ENCODE data around the gene ZNF396.

DNA sequence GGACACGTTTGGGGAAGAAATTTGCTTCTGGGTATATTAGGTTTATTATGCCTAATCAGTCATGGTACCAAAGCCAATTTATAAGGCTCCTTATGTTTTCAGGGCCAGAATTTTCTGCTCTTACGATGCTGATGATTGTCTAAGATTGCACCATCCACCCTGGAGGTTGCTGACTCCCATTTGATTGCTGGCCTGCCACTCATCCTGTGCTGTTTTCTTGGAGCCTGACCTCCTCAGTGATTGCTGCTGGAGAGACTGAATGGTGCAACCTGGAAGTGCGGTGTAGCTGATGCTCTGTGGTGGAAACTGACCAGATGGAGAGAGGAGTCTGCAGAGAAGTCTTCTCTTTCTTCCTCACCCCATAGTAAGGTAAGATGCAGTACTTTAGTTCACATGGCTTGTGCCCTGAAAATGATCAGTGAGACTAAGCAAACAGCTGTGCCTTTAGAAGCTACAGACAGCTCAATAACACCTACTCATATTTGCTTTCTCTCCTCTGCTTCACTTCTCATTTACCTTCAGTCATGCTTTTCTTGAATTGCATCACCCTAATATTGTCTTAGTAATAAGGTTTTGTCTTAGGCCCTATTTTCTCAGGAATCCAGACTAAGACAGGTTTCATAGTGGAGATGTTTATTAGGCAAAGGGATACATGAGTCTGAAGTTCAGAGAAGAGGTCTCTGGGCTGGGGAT is 50.3 kb downstream of the ZNF396 start:
- TF ChIP-seq, protein P1, sequence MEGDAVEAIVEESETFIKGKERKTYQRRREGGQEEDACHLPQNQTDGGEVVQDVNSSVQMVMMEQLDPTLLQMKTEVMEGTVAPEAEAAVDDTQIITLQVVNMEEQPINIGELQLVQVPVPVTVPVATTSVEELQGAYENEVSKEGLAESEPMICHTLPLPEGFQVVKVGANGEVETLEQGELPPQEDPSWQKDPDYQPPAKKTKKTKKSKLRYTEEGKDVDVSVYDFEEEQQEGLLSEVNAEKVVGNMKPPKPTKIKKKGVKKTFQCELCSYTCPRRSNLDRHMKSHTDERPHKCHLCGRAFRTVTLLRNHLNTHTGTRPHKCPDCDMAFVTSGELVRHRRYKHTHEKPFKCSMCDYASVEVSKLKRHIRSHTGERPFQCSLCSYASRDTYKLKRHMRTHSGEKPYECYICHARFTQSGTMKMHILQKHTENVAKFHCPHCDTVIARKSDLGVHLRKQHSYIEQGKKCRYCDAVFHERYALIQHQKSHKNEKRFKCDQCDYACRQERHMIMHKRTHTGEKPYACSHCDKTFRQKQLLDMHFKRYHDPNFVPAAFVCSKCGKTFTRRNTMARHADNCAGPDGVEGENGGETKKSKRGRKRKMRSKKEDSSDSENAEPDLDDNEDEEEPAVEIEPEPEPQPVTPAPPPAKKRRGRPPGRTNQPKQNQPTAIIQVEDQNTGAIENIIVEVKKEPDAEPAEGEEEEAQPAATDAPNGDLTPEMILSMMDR (IDR thresholded peaks at IDR 0.05; ENCODE audit: low read depth, low read length): no peak
- TF ChIP-seq EZH2phosphoT487 (IDR thresholded peaks at IDR 0.05; ENCODE audit: low read depth): no peak

Measured in OCI-LY3 (cell line).